ENCODE data around the gene NCK2. TPM values are rescaled to one million over a fixed set of nuclear protein-coding genes. Genes with fewer than 3 reads are reported as not detected.

The NCK2 gene
- total and polyA plus RNA-seq, 10 of the 15 experiments (the other 5 are each of a cell fraction or from before 2014, with no cell fraction given): 1.2 to 30.9 (median 14.1) TPM

DNA sequence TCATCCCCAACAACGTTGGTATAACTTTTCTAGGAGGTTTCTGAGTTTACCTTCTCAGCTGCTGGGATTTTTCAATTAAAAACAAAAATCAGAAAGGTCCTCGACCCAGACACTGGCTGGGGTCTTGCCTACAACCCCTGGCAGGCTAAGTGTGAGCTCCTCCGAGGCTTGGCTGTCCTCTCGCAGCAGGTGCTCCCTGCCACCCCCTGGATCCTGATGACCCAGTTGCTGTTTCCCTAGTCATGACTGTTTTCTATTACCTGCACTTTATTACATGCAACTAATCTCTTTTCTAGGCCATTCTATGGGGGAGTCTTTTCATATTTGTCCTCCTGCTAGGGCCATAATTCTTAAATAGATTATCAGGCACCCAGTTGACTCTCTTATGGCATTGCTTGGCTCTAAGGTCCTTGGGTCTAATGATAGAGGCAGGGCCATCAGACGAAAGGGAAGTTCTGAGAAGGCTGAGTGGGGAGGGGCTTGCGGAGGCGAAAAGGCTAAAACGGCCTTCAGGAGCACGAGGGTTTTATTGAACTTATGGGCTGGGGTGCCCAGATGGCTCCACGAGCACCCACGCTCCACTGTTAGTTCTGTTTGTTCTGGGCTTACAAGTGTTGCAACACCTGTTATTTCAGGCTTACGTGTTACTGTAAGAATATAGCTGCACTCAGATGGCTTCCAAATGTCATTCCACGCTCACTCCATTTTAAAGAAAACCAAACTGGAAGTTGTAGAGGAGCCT is 166.0 kb downstream of the NCK2 start (continued):
- TF ChIP-seq, protein P1, sequence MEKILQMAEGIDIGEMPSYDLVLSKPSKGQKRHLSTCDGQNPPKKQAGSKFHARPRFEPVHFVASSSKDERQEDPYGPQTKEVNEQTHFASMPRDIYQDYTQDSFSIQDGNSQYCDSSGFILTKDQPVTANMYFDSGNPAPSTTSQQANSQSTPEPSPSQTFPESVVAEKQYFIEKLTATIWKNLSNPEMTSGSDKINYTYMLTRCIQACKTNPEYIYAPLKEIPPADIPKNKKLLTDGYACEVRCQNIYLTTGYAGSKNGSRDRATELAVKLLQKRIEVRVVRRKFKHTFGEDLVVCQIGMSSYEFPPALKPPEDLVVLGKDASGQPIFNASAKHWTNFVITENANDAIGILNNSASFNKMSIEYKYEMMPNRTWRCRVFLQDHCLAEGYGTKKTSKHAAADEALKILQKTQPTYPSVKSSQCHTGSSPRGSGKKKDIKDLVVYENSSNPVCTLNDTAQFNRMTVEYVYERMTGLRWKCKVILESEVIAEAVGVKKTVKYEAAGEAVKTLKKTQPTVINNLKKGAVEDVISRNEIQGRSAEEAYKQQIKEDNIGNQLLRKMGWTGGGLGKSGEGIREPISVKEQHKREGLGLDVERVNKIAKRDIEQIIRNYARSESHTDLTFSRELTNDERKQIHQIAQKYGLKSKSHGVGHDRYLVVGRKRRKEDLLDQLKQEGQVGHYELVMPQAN (conservative IDR thresholded peaks at IDR 0.05): no peak
- TF ChIP-seq RAD51 (IDR thresholded peaks at IDR 0.05): no peak
- TF ChIP-seq, protein P2, sequence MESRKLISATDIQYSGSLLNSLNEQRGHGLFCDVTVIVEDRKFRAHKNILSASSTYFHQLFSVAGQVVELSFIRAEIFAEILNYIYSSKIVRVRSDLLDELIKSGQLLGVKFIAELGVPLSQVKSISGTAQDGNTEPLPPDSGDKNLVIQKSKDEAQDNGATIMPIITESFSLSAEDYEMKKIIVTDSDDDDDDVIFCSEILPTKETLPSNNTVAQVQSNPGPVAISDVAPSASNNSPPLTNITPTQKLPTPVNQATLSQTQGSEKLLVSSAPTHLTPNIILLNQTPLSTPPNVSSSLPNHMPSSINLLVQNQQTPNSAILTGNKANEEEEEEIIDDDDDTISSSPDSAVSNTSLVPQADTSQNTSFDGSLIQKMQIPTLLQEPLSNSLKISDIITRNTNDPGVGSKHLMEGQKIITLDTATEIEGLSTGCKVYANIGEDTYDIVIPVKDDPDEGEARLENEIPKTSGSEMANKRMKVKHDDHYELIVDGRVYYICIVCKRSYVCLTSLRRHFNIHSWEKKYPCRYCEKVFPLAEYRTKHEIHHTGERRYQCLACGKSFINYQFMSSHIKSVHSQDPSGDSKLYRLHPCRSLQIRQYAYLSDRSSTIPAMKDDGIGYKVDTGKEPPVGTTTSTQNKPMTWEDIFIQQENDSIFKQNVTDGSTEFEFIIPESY (IDR thresholded peaks at IDR 0.05): no peak

DNA sequence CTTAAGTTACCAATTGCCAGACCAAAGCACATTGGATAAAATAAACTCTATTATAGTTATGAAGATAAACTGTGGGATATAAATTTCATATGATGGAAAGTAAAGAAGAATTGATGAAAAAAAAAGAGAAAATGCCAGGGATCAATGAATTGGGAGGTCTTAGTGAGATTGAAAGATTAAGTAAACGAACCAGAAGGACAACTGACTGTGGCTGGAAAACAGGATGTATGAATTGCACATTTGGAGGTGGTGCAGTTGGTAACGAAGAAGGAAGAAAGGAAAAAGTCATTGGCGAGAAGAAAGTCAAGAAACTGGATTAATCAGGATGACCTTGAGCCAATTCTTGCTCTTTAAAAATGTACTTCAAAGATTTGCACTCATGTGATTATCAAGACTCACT is 166.7 kb downstream of the NCK2 start:
- Histone ChIP-seq H3K27ac (ENCODE audit: control insufficient read depth, insufficient read depth) (no peak overlapping the region), H2AFZ (ENCODE audit: control insufficient read depth, low read depth, low read length) (no peak overlapping the region), H4K20me1 (ENCODE audit: control insufficient read depth, insufficient read depth) (no peaks in the 10 kb centered on the region), H3K27me3 (replicated peaks in 1 of 2; ENCODE audit: control insufficient read depth in 2 of 2, insufficient read depth in 2 of 2, low read length in 1 of 2) (no peaks in the 10 kb centered on the region), H3K4me1 (ENCODE audit: control insufficient read depth, insufficient read depth, low read length) (peaks cover 15% of the 10 kb centered on the region), H3K9ac (ENCODE audit: control insufficient read depth, insufficient read depth, low read length) (no peak overlapping the region), H3K4me3 (no peak overlapping the region), H3K79me2 (ENCODE audit: control insufficient read depth, insufficient read depth, low read length) (no peaks in the 10 kb centered on the region), H3K36me3 (ENCODE audit: control insufficient read depth in 2 of 2, insufficient read depth in 2 of 2, low read length in 1 of 2) (no peaks in the 10 kb centered on the region), H3K4me2 (ENCODE audit: control insufficient read depth, insufficient read depth) (no peak overlapping the region), H3K9me3 (replicated peaks; ENCODE audit: control insufficient read depth, insufficient read depth, low read length) (no peaks in the 10 kb centered on the region; the same call in 2 of the 3 replicates)
- ChIA-PET RAD21 (ENCODE audit: unreplicated experiment) (no interaction called here), SMC1A (ENCODE audit: uncharacterized antibody, unreplicated experiment) (no interaction called here), CTCF (interaction anchor here (0.7 kb wide), 1 partner anchor 172 kb away, joined by 3 read pairs; no protein-coding TSS in a partner anchor), POLR2A (interaction anchor here (0.7 kb wide), 1 partner anchor 167 kb away, joined by 3 read pairs; no protein-coding TSS in a partner anchor)
- no peak for DNase-seq (ENCODE audit: low read depth, low spot score)
- BruUV-seq (replicated peaks): no TSS peak
- no peak for FAIRE-seq
- ATAC-seq: no peak
- intact Hi-C loops (cut with micrococcal nuclease; ENCODE audit: unreplicated experiment): no loop called here
- in situ Hi-C loops (cut with MboI): no loop called here
- WGBS (ENCODE audit: insufficient coverage, insufficient replicate concordance, low lambda C conversion rate, missing lambda C conversion rate): 61% methylated on average over 3 of the region's 3 CpGs
- TF ChIP-seq MXI1 (IDR thresholded peaks at IDR 0.05; ENCODE audit: low read depth, low read length): no peak
- TF ChIP-seq LARP7 (IDR thresholded peaks at IDR 0.05): no peak
- TF ChIP-seq BRCA1 (IDR thresholded peaks at IDR 0.05; ENCODE audit: low read depth, low read length): no peak
- TF ChIP-seq GATAD2B (conservative IDR thresholded peaks at IDR 0.05; ENCODE audit: low read depth): no peak
- TF ChIP-seq NR2C1 (IDR thresholded peaks at IDR 0.05): no peak
- TF ChIP-seq GABPA (IDR thresholded peaks at IDR 0.05; ENCODE audit: low read depth): no peak
- no peak for TF ChIP-seq ZBED1 (IDR thresholded peaks at IDR 0.05; ENCODE audit: borderline replicate concordance)
- TF ChIP-seq SREBF2 (IDR thresholded peaks at IDR 0.05; ENCODE audit: low read length): no peak
- TF ChIP-seq, protein P3, sequence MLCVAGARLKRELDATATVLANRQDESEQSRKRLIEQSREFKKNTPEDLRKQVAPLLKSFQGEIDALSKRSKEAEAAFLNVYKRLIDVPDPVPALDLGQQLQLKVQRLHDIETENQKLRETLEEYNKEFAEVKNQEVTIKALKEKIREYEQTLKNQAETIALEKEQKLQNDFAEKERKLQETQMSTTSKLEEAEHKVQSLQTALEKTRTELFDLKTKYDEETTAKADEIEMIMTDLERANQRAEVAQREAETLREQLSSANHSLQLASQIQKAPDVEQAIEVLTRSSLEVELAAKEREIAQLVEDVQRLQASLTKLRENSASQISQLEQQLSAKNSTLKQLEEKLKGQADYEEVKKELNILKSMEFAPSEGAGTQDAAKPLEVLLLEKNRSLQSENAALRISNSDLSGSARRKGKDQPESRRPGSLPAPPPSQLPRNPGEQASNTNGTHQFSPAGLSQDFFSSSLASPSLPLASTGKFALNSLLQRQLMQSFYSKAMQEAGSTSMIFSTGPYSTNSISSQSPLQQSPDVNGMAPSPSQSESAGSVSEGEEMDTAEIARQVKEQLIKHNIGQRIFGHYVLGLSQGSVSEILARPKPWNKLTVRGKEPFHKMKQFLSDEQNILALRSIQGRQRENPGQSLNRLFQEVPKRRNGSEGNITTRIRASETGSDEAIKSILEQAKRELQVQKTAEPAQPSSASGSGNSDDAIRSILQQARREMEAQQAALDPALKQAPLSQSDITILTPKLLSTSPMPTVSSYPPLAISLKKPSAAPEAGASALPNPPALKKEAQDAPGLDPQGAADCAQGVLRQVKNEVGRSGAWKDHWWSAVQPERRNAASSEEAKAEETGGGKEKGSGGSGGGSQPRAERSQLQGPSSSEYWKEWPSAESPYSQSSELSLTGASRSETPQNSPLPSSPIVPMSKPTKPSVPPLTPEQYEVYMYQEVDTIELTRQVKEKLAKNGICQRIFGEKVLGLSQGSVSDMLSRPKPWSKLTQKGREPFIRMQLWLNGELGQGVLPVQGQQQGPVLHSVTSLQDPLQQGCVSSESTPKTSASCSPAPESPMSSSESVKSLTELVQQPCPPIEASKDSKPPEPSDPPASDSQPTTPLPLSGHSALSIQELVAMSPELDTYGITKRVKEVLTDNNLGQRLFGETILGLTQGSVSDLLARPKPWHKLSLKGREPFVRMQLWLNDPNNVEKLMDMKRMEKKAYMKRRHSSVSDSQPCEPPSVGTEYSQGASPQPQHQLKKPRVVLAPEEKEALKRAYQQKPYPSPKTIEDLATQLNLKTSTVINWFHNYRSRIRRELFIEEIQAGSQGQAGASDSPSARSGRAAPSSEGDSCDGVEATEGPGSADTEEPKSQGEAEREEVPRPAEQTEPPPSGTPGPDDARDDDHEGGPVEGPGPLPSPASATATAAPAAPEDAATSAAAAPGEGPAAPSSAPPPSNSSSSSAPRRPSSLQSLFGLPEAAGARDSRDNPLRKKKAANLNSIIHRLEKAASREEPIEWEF (IDR thresholded peaks at IDR 0.05; ENCODE audit: insufficient replicate concordance, low read depth, low read length): no peak
- TF ChIP-seq NR2F1 (conservative IDR thresholded peaks at IDR 0.05): no peak
- no peak for TF ChIP-seq MYC (IDR thresholded peaks at IDR 0.05; ENCODE audit: insufficient read depth, insufficient read length, insufficient replicate concordance, low read length, severe bottlenecking)

All from GM12878 (cell line).